Thyroid gland (tissue), 4 donors: ENCODE measurements around the gene PTPRN2.

Experiments
- CTCF ChIP-seq, 6 experiments: fragments of 200-600 bp in 3 of 6; fragments of 450-650 bp in 3 of 6; sonication (generic) in 3 of 6; IDR thresholded peaks; one replicate each; pipeline ENCODE4 v1.5.1; 2016 to 2019; ENCODE audit warnings: antibody characterized with exemption in 6 of 6, mild to moderate bottlenecking in 2 of 6, inconsistent platforms in 1 of 6, moderate library complexity in 1 of 6
- POLR2A ChIP-seq, 2 donors: fragments of 450-650 bp; IDR thresholded peaks; one replicate each; pipeline ENCODE4 v1.6.1; 2017; ENCODE audit warnings: antibody characterized with exemption in 2 of 2, mild to moderate bottlenecking in 2 of 2, moderate library complexity in 1 of 2

GRCh38 chr7:158085741-158086695 is 501.6 kb downstream of the PTPRN2 start:
- no peak for TF ChIP-seq CTCF (IDR thresholded peaks at IDR 0.05)
- no peak for TF ChIP-seq POLR2A (IDR thresholded peaks at IDR 0.05)
